MM.1S (cell line): ENCODE measurements around the gene ANKRD60.

Experiments used
- DNase-seq: peaks from one replicate; pipeline ENCODE4 v3.0.0-alpha.2; 2015
- H2AFZ ChIP-seq: fragments of 300-600 bp; sonication (generic); 2 replicates; pipeline ENCODE4 v1.6.0; 2016; ENCODE audit warnings: antibody characterized with exemption, low read length
- H3F3A ChIP-seq: fragments of 300-600 bp; sonication (generic); 2 replicates; pipeline ENCODE4 v1.6.1; 2016; ENCODE audit warnings: mild to moderate bottlenecking, antibody characterized with exemption, low read length, moderate library complexity, mixed read lengths; ENCODE audit not compliant: insufficient read depth
- H3K27ac ChIP-seq: fragments of 300-600 bp; sonication (generic); 2 replicates; pipeline ENCODE4 v1.5.1; 2016; ENCODE audit warnings: mild to moderate bottlenecking, low read length
- H3K27me3 ChIP-seq: fragments of 300-600 bp; sonication (generic); replicated peaks from 2 replicates; pipeline ENCODE4 v1.6.0; 2016; ENCODE audit warnings: low read length; ENCODE audit not compliant: insufficient read depth
- H3K36me3 ChIP-seq: fragments of 300-600 bp; sonication (generic); replicated peaks from 2 replicates; pipeline ENCODE4 v1.6.1; 2016; ENCODE audit warnings: mild to moderate bottlenecking, low read length, mixed read lengths; ENCODE audit not compliant: insufficient read depth
- H3K4me1 ChIP-seq: fragments of 300-600 bp; sonication (generic); 2 replicates; pipeline ENCODE4 v1.6.1; 2016; ENCODE audit warnings: low read length, mixed read lengths
- H3K4me2 ChIP-seq: fragments of 300-600 bp; sonication (generic); 2 replicates; pipeline ENCODE4 v1.6.0; 2016; ENCODE audit warnings: low read depth, low read length
- H3K4me3 ChIP-seq: fragments of 300-600 bp; sonication (generic); 2 replicates; pipeline ENCODE4 v1.5.1; 2016; ENCODE audit warnings: low read length, mixed read lengths
- H3K79me2 ChIP-seq: fragments of 300-600 bp; sonication (generic); 2 replicates; pipeline ENCODE4 v1.6.1; 2016; ENCODE audit warnings: mixed run types, low read length, mixed read lengths
- H3K9ac ChIP-seq: fragments of 300-600 bp; sonication (generic); 2 replicates; pipeline ENCODE4 v1.6.1; 2016; ENCODE audit warnings: low read length, mixed read lengths
- H3K9me2 ChIP-seq: fragments of 300-600 bp; sonication (generic); replicated peaks from 2 replicates; pipeline ENCODE4 v1.6.1; 2016; ENCODE audit warnings: mild to moderate bottlenecking, low read length, mixed read lengths; ENCODE audit not compliant: insufficient read depth
- H3K9me3 ChIP-seq: fragments of 300-600 bp; sonication (generic); replicated peaks from 2 replicates; pipeline ENCODE4 v1.6.1; 2016; ENCODE audit warnings: mild to moderate bottlenecking, low read length, mixed read lengths; ENCODE audit not compliant: insufficient read depth
- H4K20me1 ChIP-seq: fragments of 300-600 bp; sonication (generic); 2 replicates; pipeline ENCODE4 v1.6.1; 2016; ENCODE audit warnings: mild to moderate bottlenecking, low read length, moderate library complexity, mixed read lengths; ENCODE audit not compliant: insufficient read depth
- EZH2 ChIP-seq: fragments of 300-600 bp; sonication (generic); optimal IDR thresholded peaks from 2 replicates; pipeline ENCODE3; 2017; ENCODE audit warnings: low read depth, mild to moderate bottlenecking, antibody characterized with exemption, low read length, mixed read lengths
- EZH2phosphoT487 ChIP-seq: fragments of 300-600 bp; sonication (generic); IDR thresholded peaks from 2 replicates; pipeline ENCODE4 v1.6.1; 2018; ENCODE audit warnings: antibody characterized with exemption, low read length
- TF ChIP-seq, protein P1 (sequence below): fragments of 300-600 bp; sonication (generic); IDR thresholded peaks from 2 replicates; pipeline ENCODE4 v1.5.1; 2016; ENCODE audit warnings: antibody characterized with exemption, low read length, mixed read lengths

Gene ANKRD60

DNA sequence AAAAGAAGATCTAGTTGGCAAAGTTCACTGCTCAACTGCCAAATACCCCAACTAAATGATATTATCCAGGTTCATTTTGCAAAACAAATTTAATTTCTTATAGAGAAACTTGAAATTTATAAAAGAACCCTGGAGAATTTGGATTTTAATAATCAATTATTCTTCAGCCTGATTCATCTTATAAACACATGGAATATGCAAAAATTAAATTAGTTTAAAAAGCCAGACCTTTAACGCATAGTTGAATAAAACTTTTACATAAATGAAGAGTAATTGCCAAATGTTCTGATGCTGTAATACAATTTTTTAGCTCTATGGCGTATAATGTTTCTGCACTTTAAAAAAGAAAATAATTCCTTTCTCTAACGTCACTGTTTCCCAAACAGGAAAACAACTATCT lies 33.2 kb upstream of the ANKRD60 start:
- Histone ChIP-seq H3K9me2 (no peaks in the 10 kb centered on the region), H3K9me3 (no peaks in the 10 kb centered on the region), H3K27ac (no peak overlapping the region), H3K4me3 (no peak overlapping the region), H3K4me1 (0 out of 2 replicates have a peak, but pooled peaks cover under 1% of the 10 kb centered on the region), H3F3A (no peaks in the 10 kb centered on the region), H2AFZ (no peak overlapping the region), H3K27me3 (no peaks in the 10 kb centered on the region), H3K4me2 (no peak overlapping the region), H3K36me3 (no peaks in the 10 kb centered on the region), H3K9ac (no peak overlapping the region), H4K20me1 (no peaks in the 10 kb centered on the region), H3K79me2 (no peaks in the 10 kb centered on the region)
- TF ChIP-seq, protein P1, sequence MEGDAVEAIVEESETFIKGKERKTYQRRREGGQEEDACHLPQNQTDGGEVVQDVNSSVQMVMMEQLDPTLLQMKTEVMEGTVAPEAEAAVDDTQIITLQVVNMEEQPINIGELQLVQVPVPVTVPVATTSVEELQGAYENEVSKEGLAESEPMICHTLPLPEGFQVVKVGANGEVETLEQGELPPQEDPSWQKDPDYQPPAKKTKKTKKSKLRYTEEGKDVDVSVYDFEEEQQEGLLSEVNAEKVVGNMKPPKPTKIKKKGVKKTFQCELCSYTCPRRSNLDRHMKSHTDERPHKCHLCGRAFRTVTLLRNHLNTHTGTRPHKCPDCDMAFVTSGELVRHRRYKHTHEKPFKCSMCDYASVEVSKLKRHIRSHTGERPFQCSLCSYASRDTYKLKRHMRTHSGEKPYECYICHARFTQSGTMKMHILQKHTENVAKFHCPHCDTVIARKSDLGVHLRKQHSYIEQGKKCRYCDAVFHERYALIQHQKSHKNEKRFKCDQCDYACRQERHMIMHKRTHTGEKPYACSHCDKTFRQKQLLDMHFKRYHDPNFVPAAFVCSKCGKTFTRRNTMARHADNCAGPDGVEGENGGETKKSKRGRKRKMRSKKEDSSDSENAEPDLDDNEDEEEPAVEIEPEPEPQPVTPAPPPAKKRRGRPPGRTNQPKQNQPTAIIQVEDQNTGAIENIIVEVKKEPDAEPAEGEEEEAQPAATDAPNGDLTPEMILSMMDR = no peak
- TF ChIP-seq EZH2phosphoT487 (no peak), EZH2 (no peak)
- no peak for DNase-seq

DNA sequence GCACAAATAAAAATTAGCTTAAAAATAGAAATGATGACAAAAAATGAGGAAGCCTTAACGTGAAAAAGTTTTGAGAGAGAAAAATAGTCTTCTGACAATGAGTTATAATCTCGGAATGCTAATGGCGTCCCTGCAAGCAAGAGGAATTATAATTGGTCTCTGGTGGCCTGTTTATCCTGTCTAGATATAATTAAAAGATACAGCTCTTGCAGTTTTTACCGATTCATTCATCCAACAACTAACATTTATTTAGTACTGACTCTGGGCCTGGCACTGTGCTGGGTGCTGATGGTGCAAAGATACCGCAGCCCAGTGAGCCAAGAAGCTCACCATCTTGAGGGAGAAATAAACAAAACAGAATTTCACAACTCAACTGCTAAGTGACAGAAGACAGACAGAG lies 31.6 kb upstream of the ANKRD60 start:
- Histone ChIP-seq H3K4me2 (no peak overlapping the region), H2AFZ (no peak overlapping the region), H3K27me3 (no peaks in the 10 kb centered on the region), H3K36me3 (no peaks in the 10 kb centered on the region), H3K9me2 (no peaks in the 10 kb centered on the region), H3K4me3 (no peak overlapping the region), H4K20me1 (no peaks in the 10 kb centered on the region), H3F3A (no peaks in the 10 kb centered on the region), H3K79me2 (no peaks in the 10 kb centered on the region), H3K9ac (no peak overlapping the region), H3K4me1 (no peaks in the 10 kb centered on the region), H3K9me3 (no peaks in the 10 kb centered on the region), H3K27ac (no peak overlapping the region)
- DNase-seq = no peak
- TF ChIP-seq, protein P1 = no peak
- TF ChIP-seq EZH2phosphoT487 (no peak), EZH2 (no peak)

DNA sequence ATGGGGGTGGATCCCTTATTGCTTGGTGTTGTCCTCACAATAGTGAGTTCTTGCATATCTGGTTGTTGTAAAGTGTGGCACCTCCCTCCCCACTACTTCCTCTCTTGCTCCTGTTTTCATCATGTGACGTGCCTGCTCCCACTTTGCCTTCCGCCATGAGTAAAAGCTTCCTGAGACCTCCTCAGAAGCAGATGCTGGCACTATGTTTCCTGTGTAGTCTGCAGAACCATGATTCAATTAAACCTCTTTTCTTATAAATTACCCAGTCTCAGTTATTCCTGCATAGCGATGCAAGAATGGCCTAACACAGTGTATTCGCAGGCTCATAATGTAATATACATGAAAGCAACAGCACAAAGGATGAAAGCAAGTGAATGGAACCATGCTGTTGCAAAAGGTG lies 28.4 kb upstream of the ANKRD60 start:
- H3F3A ChIP-seq = no peaks in the 10 kb centered on the region
- no peak overlapping the region for H3K4me3 ChIP-seq

More for the DNA sequence above, 28.4 kb upstream of the ANKRD60 start:
- no peaks in the 10 kb centered on the region for H4K20me1 ChIP-seq
- TF ChIP-seq, protein P1 = no peak
- TF ChIP-seq EZH2 (no peak), EZH2phosphoT487 (no peak)
- no peak for DNase-seq
- H2AFZ ChIP-seq = no peak overlapping the region
- no peaks in the 10 kb centered on the region for H3K9me3 ChIP-seq
- no peaks in the 10 kb centered on the region for H3K36me3 ChIP-seq
- no peaks in the 10 kb centered on the region for H3K79me2 ChIP-seq
- no peaks in the 10 kb centered on the region for H3K27me3 ChIP-seq
- H3K4me2 ChIP-seq = no peak overlapping the region
- no peaks in the 10 kb centered on the region for H3K4me1 ChIP-seq
- no peaks in the 10 kb centered on the region for H3K9me2 ChIP-seq
- H3K9ac ChIP-seq = no peak overlapping the region
- H3K27ac ChIP-seq = no peak overlapping the region
